ENCODE results near the gene SYCE3. TPM values are rescaled to one million over a fixed set of nuclear protein-coding genes. Genes with fewer than 3 reads are reported as not detected.

Gene SYCE3
- total RNA-seq, 1 donor from 2014 or later: not detected

GRCh38 chr22:50568626-50569025 lies 5.9 kb upstream of the SYCE3 start:
- Histone ChIP-seq H3K27me3 (no peaks in the 10 kb centered on the region), H3K36me3 (no peaks in the 10 kb centered on the region), H3K9me3 (no peaks in the 10 kb centered on the region), H3K27ac (no peak overlapping the region), H3K4me3 (no peak overlapping the region), H3K4me1 (peaks cover 4% of the 10 kb centered on the region)
- intact Hi-C loops (cut with DNase I): no loop called here
- no peak for TF ChIP-seq CTCF (IDR thresholded peaks at IDR 0.05)
- DNase-seq (no peak), ATAC-seq (no peak)

- Histone ChIP-seq H3K4me1 (peaks cover 10% of the 10 kb centered on the region), H3K9me3 (no peaks in the 10 kb centered on the region), H3K27me3 (no peaks in the 10 kb centered on the region), H3K36me3 (no peaks in the 10 kb centered on the region), H3K4me3 (no peak overlapping the region), H3K27ac (no peak overlapping the region)
- no peak for TF ChIP-seq CTCF (IDR thresholded peaks at IDR 0.05)
- DNase-seq (no peak), ATAC-seq (no peak)
- intact Hi-C loops (cut with DNase I): no loop called here
Observed at GRCh38 chr22:50567721-50568252, 5.1 kb upstream of the SYCE3 start.

GRCh38 chr22:50564289-50564688 lies 1.6 kb upstream of the SYCE3 start:
- DNase-seq: no peak
- ATAC-seq: no peak
- H3K27ac ChIP-seq: no peak overlapping the region
- no peaks in the 10 kb centered on the region for H3K9me3 ChIP-seq
- no peak for TF ChIP-seq CTCF (IDR thresholded peaks at IDR 0.05)
- peaks cover 10% of the 10 kb centered on the region for H3K4me1 ChIP-seq
- intact Hi-C loops (cut with DNase I): no loop called here
- H3K36me3 ChIP-seq: no peaks in the 10 kb centered on the region
- H3K4me3 ChIP-seq: no peak overlapping the region
- no peaks in the 10 kb centered on the region for H3K27me3 ChIP-seq

GRCh38 chr22:50563413-50564160 lies 868 bp upstream of the SYCE3 start:
- no peaks in the 10 kb centered on the region for H3K36me3 ChIP-seq
- no peaks in the 10 kb centered on the region for H3K9me3 ChIP-seq
- H3K4me1 ChIP-seq: peaks cover 10% of the 10 kb centered on the region
- no peaks in the 10 kb centered on the region for H3K27me3 ChIP-seq
- DNase-seq (no peak), ATAC-seq (peak; percentile 17)
- H3K27ac ChIP-seq: peak overlapping the region; percentile 65
- TF ChIP-seq CTCF (IDR thresholded peaks at IDR 0.05): no peak
- peak overlapping the region; percentile 71 for H3K4me3 ChIP-seq
- intact Hi-C loops (cut with DNase I): no loop called here

- ATAC-seq (no peak), DNase-seq (peak; percentile 66)
- H3K27ac ChIP-seq: no peak overlapping the region
- intact Hi-C loops (cut with DNase I): no loop called here
- no peak overlapping the region for H3K4me3 ChIP-seq
- H3K36me3 ChIP-seq: no peaks in the 10 kb centered on the region
- TF ChIP-seq CTCF (IDR thresholded peaks at IDR 0.05): no peak
- no peaks in the 10 kb centered on the region for H3K9me3 ChIP-seq
- no peaks in the 10 kb centered on the region for H3K27me3 ChIP-seq
- H3K4me1 ChIP-seq: peaks cover 10% of the 10 kb centered on the region
Observed at GRCh38 chr22:50561401-50562358, 1.0 kb downstream of the SYCE3 start.

All from upper lobe of right lung (tissue), 1 donor.